ENCODE measurements around the gene ZCCHC8.

Gene ZCCHC8

GRCh38 chr12:122526683-122527477, 26.1 kb upstream of the ZCCHC8 start, which contains the start of the genes KNTC1 and RSRC2:
KNTC1 (plus strand) TSS chr12:122527249; CDS start chr12:122530064, 2,815 bp downstream.
RSRC2 (minus strand) TSS chr12:122526936; CDS start chr12:122526853, 83 bp downstream.
- Histone ChIP-seq H3K36me3 (peaks cover 4 to 6% (median 4%) of the 10 kb centered on the region in 3 donors), H3K4me1 (peaks cover 0 to 43% (median 29%) of the 10 kb centered on the region in 4 donors), H3K9me3 (no peaks in the 10 kb centered on the region), H3K4me3 (peak within 1 kb of the TSS; percentile 58 to 75), H3K27ac (peak within 1 kb of the TSS; percentile 91 to 98), H3K27me3 (no peaks in the 10 kb centered on the region)
- DNase-seq = peak; percentile 99
- TF ChIP-seq CTCF (IDR thresholded peaks at IDR 0.05) = no peak
- intact Hi-C loops (cut with DNase I; ENCODE audit: low total_unique reads) = loop anchor here (2.0 to 5.0 kb wide), 2 partner anchors 26 to 225 kb away; partner anchors contain the start of genes DENR and ZCCHC8

GRCh38 chr12:122523846-122524718, 23.4 kb upstream of the ZCCHC8 start:
- no peak for DNase-seq
- Histone ChIP-seq H3K9me3 (no peaks in the 10 kb centered on the region), H3K27me3 (no peaks in the 10 kb centered on the region), H3K27ac (peak overlapping the region; percentile 63 to 69), H3K4me1 (peaks cover 0 to 50% (median 33%) of the 10 kb centered on the region in 4 donors), H3K4me3 (peak overlapping the region; percentile 44 to 58), H3K36me3 (peaks cover 32 to 34% (median 32%) of the 10 kb centered on the region in 3 donors)
- intact Hi-C loops (cut with DNase I; ENCODE audit: low total_unique reads) = no loop called here
- TF ChIP-seq CTCF (IDR thresholded peaks at IDR 0.05) = no peak

- Histone ChIP-seq H3K4me1 (peaks cover 0 to 50% (median 32%) of the 10 kb centered on the region in 4 donors), H3K9me3 (no peaks in the 10 kb centered on the region), H3K27me3 (no peaks in the 10 kb centered on the region), H3K27ac (peak overlapping the region; percentile 34 to 69), H3K36me3 (peaks cover 40 to 42% (median 40%) of the 10 kb centered on the region in 3 donors), H3K4me3 (peak overlapping the region in 1 of 2 donors; percentile 58)
- intact Hi-C loops (cut with DNase I; ENCODE audit: low total_unique reads) = no loop called here
- no peak for TF ChIP-seq CTCF (IDR thresholded peaks at IDR 0.05)
- DNase-seq = no peak
Measured at GRCh38 chr12:122523280-122523679, 22.5 kb upstream of the ZCCHC8 start.

- Histone ChIP-seq H3K4me1 (peaks cover 0 to 40% (median 24%) of the 10 kb centered on the region in 4 donors), H3K36me3 (peaks cover 66 to 68% (median 66%) of the 10 kb centered on the region in 3 donors)
- intact Hi-C loops (cut with DNase I; ENCODE audit: low total_unique reads) = no loop called here
Measured at GRCh38 chr12:122520676-122521075, 19.9 kb upstream of the ZCCHC8 start.

More at GRCh38 chr12:122520676-122521075, 19.9 kb upstream of the ZCCHC8 start:
- no peaks in the 10 kb centered on the region for H3K9me3 ChIP-seq
- H3K27me3 ChIP-seq = no peaks in the 10 kb centered on the region
- DNase-seq = no peak
- H3K27ac ChIP-seq = no peak overlapping the region
- no peak for TF ChIP-seq CTCF (IDR thresholded peaks at IDR 0.05)
- no peak overlapping the region for H3K4me3 ChIP-seq
